ENCODE results near the gene TRABD2B. TPM values are rescaled to one million over a fixed set of nuclear protein-coding genes. Genes with fewer than 3 reads are reported as not detected.

Gene TRABD2B
- total RNA-seq, 1 donor from 2014 or later: 0.64 TPM

- ATAC-seq: no peak
Observed at GRCh38 chr1:47873337-47873736, 123.8 kb downstream of the TRABD2B start.

- ATAC-seq: no peak
Observed at GRCh38 chr1:47872886-47873285, 124.3 kb downstream of the TRABD2B start.

- no peak for ATAC-seq
Observed at GRCh38 chr1:47871799-47872353, 125.3 kb downstream of the TRABD2B start.

- ATAC-seq: no peak
Observed at GRCh38 chr1:47870946-47871676, 126.1 kb downstream of the TRABD2B start.

GRCh38 chr1:47870480-47870879 lies 126.7 kb downstream of the TRABD2B start:
- no peak for ATAC-seq

- ATAC-seq: no peak
Observed at GRCh38 chr1:47868348-47868676, 128.9 kb downstream of the TRABD2B start.

- ATAC-seq: no peak
Observed at GRCh38 chr1:47867438-47868347, 129.5 kb downstream of the TRABD2B start.

GRCh38 chr1:47866601-47867437 lies 130.4 kb downstream of the TRABD2B start:
- ATAC-seq: no peak

GRCh38 chr1:47865881-47866535 lies 131.2 kb downstream of the TRABD2B start:
- peak; percentile 68 for ATAC-seq

- peak; percentile 15 for ATAC-seq
Observed at GRCh38 chr1:47859092-47859743, 138.0 kb downstream of the TRABD2B start.

- no peak for ATAC-seq
Observed at GRCh38 chr1:47856996-47857395, 140.2 kb downstream of the TRABD2B start.

GRCh38 chr1:47855230-47855629 lies 142.0 kb downstream of the TRABD2B start:
- ATAC-seq: no peak

- ATAC-seq: no peak
Observed at GRCh38 chr1:47854552-47855144, 142.5 kb downstream of the TRABD2B start.

GRCh38 chr1:47853852-47854251 lies 143.3 kb downstream of the TRABD2B start:
- ATAC-seq: no peak

GRCh38 chr1:47853059-47853458 lies 144.1 kb downstream of the TRABD2B start:
- ATAC-seq: no peak

GRCh38 chr1:47852006-47852718 lies 145.0 kb downstream of the TRABD2B start:
- no peak for ATAC-seq

GRCh38 chr1:47850451-47850850 lies 146.7 kb downstream of the TRABD2B start:
- ATAC-seq: no peak

GRCh38 chr1:47849591-47850261 lies 147.5 kb downstream of the TRABD2B start:
- ATAC-seq: no peak

- no peak for ATAC-seq
Observed at GRCh38 chr1:47849005-47849521, 148.1 kb downstream of the TRABD2B start.

GRCh38 chr1:47847763-47848162 lies 149.4 kb downstream of the TRABD2B start:
- no peak for ATAC-seq

Data from esophagus mucosa (tissue), 1 donor.